ENCODE data around the gene CDH24. TPM values are rescaled to one million over a fixed set of nuclear protein-coding genes. Genes with fewer than 3 reads are reported as not detected.
A peak's percentile ranks its signal among the peaks of the same experiment; 100 is the strongest.

CDH24 gene
- total and polyA plus RNA-seq, 9 of the 15 experiments (the other 6 are each of a cell fraction or from before 2014, with no cell fraction given), result 0.04 to 16.2 (median 4.9) TPM

DNA sequence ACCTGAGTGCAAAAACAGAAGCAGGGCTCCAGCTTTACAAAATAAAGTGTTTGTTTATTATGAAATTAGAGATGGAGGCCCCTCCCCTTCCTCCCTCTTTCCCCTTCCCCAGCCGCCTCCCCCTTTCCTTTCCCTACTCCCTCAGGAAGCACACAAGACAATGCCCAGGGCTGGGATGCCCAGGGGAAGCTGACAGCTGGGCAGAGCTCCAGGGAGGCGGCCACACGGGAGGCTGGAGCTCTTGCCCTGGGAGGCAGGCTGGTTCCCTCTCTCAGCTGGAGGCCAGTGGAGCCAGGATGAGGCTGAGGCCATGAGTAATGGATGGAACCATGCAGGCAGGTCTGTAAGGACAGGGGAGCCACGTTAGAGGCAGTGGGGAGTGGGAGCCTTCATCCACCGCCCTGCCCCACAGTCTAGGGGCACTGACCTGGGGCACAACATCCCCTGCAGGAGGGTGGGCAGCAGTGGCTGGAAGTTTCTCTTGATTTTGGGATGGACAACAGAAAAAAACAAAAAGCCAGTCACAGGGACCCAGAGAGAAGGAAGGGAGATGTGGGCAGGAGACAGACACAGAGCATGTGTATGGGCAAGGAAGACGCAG is 10.2 kb downstream of the CDH24 start:
- Histone ChIP-seq H4K20me1 (replicated peaks; ENCODE audit: control insufficient read depth, insufficient read depth, low read length) (no peaks in the 10 kb centered on the region), H3K27ac (ENCODE audit: extremely low read depth, low read depth, low read length) (no peak overlapping the region), H3K4me1 (replicated peaks in 1 of 2; ENCODE audit: control insufficient read depth in 2 of 2, insufficient read depth in 2 of 2, low read length in 2 of 2) (peaks cover 15 to 33% of the 10 kb centered on the region in 2 experiments), H3K4me3 (no peak overlapping the region), H3K79me2 (ENCODE audit: control insufficient read depth, insufficient read depth, low read length) (no peaks in the 10 kb centered on the region), H3K36me3 (ENCODE audit: control insufficient read depth, insufficient read depth, low read length) (peaks cover 3% of the 10 kb centered on the region; the same call in 1 of the 3 replicates), H3K27me3 (ENCODE audit: control insufficient read depth in 2 of 2, insufficient read depth in 2 of 2, low read length in 2 of 2) (no peaks in the 10 kb centered on the region), H3K9me1 (ENCODE audit: control insufficient read depth, insufficient read depth, low read length) (no peaks in the 10 kb centered on the region), H3K9ac (ENCODE audit: insufficient read depth in 1 of 2, low read depth in 2 of 2, low read length in 2 of 2) (0 out of 4 replicates have a peak overlapping the region, but pooled peaks of 1 of the 2 experiments have one; percentile 15), H3K9me3 (replicated peaks; ENCODE audit: control insufficient read depth, insufficient read depth, low read depth, low read length) (no peaks in the 10 kb centered on the region), H3K4me2 (ENCODE audit: insufficient read depth, low read length) (no peak overlapping the region), H2AFZ (ENCODE audit: low read depth, low read length) (no peak overlapping the region)
- no TSS peak for BruUV-seq (replicated peaks)
- no peak for DNase-seq (ENCODE audit: extremely low read depth in 1 of 4, low spot score in 3 of 4)
- 52% methylated on average over 6 of the region's 6 CpGs for WGBS (ENCODE audit: insufficient coverage, low coverage, missing lambda C conversion rate)
- intact Hi-C loops (cut with micrococcal nuclease) (no loop called here), in situ Hi-C loops (cut with MboI) (no loop called here)
- POLR2A ChIA-PET, result interaction anchor here (0.6 kb wide), 1 partner anchor 13 kb away, joined by 5 read pairs; the partner anchor contains the start of gene PSMB5
- ATAC-seq, result no peak
- FAIRE-seq, result no peak
- CTCF ChIA-PET (ENCODE audit: low intra/inter-chr PET ratio), result no interaction called here
- TF ChIP-seq, protein P1, sequence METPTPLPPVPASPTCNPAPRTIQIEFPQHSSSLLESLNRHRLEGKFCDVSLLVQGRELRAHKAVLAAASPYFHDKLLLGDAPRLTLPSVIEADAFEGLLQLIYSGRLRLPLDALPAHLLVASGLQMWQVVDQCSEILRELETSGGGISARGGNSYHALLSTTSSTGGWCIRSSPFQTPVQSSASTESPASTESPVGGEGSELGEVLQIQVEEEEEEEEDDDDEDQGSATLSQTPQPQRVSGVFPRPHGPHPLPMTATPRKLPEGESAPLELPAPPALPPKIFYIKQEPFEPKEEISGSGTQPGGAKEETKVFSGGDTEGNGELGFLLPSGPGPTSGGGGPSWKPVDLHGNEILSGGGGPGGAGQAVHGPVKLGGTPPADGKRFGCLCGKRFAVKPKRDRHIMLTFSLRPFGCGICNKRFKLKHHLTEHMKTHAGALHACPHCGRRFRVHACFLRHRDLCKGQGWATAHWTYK (CRISPR knock-in tag; IDR thresholded peaks at IDR 0.05), result no peak
- TF ChIP-seq MAFK (IDR thresholded peaks at IDR 0.05; ENCODE audit: low read length) (no peak), KLF1 (tag; IDR thresholded peaks at IDR 0.05) (no peak), KLF16 (IDR thresholded peaks at IDR 0.05) (no peak), POLR2G (IDR thresholded peaks at IDR 0.05; ENCODE audit: low read depth, low read length) (no peak), FOSL1 (tag; conservative IDR thresholded peaks at IDR 0.05) (no peak), ZNF551 (CRISPR knock-in tag; IDR thresholded peaks at IDR 0.05) (no peak), RAD21 (CRISPR knock-in tag; conservative IDR thresholded peaks at IDR 0.05 in 1 of 2, IDR thresholded peaks at IDR 0.05 in 1 of 2) (no peak), FOXK2 (conservative IDR thresholded peaks at IDR 0.05 in 1 of 2, IDR thresholded peaks at IDR 0.05 in 1 of 2; ENCODE audit: low read depth in 2 of 2) (no peak), MAFF (IDR thresholded peaks at IDR 0.05; ENCODE audit: low read length) (no peak)
- TF ChIP-seq, protein P2, sequence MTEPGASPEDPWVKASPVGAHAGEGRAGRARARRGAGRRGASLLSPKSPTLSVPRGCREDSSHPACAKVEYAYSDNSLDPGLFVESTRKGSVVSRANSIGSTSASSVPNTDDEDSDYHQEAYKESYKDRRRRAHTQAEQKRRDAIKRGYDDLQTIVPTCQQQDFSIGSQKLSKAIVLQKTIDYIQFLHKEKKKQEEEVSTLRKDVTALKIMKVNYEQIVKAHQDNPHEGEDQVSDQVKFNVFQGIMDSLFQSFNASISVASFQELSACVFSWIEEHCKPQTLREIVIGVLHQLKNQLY (CRISPR knock-in tag; conservative IDR thresholded peaks at IDR 0.05), result no peak
